ENCODE data around the gene SEPTIN12.

SEPTIN12 gene

GRCh38 chr16:4746991-4747574, 41.1 kb downstream of the SEPTIN12 start:
- H3K27ac ChIP-seq (ENCODE audit: low read length): peak overlapping the region; percentile 75; the same call in 1 of the 2 replicates
- H3K4me1 ChIP-seq (ENCODE audit: low read length): peaks cover 16% of the 10 kb centered on the region
- TF ChIP-seq EZH2 (optimal IDR thresholded peaks at IDR 0.05; ENCODE audit: low read depth, low read length) (no peak), CTCF (IDR thresholded peaks at IDR 0.05; ENCODE audit: low read length) (no peak), EZH2phosphoT487 (IDR thresholded peaks at IDR 0.05; ENCODE audit: low read length) (no peak)
- peak overlapping the region; percentile 67 for H2AFZ ChIP-seq (ENCODE audit: low read length)
- no peaks in the 10 kb centered on the region for H3K9me3 ChIP-seq (replicated peaks; ENCODE audit: insufficient read depth, low read length)
- no peak for DNase-seq
- no peak overlapping the region for H3K4me3 ChIP-seq (ENCODE audit: low read length)
- H3K27me3 ChIP-seq (replicated peaks; ENCODE audit: insufficient read depth, low read length): no peaks in the 10 kb centered on the region
- no peaks in the 10 kb centered on the region for H4K20me1 ChIP-seq (ENCODE audit: insufficient read depth, low read length)
- H3K36me3 ChIP-seq (replicated peaks; ENCODE audit: insufficient read depth, low read length): no peaks in the 10 kb centered on the region
- no peaks in the 10 kb centered on the region for H3K79me2 ChIP-seq (ENCODE audit: low read length)
- H3F3A ChIP-seq (ENCODE audit: insufficient read depth, low read length): peaks cover 15% of the 10 kb centered on the region; the same call in 1 of the 2 replicates
- peak overlapping the region; percentile 95; the same call in 1 of the 2 replicates for H3K4me2 ChIP-seq (ENCODE audit: low read depth, low read length)
- H3K9me2 ChIP-seq (replicated peaks; ENCODE audit: insufficient read depth, low read length): no peaks in the 10 kb centered on the region
- peak overlapping the region; percentile 55; the same call in 1 of the 2 replicates for H3K9ac ChIP-seq (ENCODE audit: low read length)

GRCh38 chr16:4746215-4746614, 41.9 kb downstream of the SEPTIN12 start:
- no peaks in the 10 kb centered on the region for H3K27me3 ChIP-seq (replicated peaks; ENCODE audit: insufficient read depth, low read length)
- H3K9me2 ChIP-seq (replicated peaks; ENCODE audit: insufficient read depth, low read length): no peaks in the 10 kb centered on the region
- peaks cover 16% of the 10 kb centered on the region for H3K4me1 ChIP-seq (ENCODE audit: low read length)
- H3K4me2 ChIP-seq (ENCODE audit: low read depth, low read length): no peak overlapping the region
- no peak overlapping the region for H3K4me3 ChIP-seq (ENCODE audit: low read length)
- H2AFZ ChIP-seq (ENCODE audit: low read length): no peak overlapping the region
- no peaks in the 10 kb centered on the region for H3K79me2 ChIP-seq (ENCODE audit: low read length)
- no peak for DNase-seq
- H3F3A ChIP-seq (ENCODE audit: insufficient read depth, low read length): peaks cover 15% of the 10 kb centered on the region; the same call in 1 of the 2 replicates
- no peak overlapping the region for H3K9ac ChIP-seq (ENCODE audit: low read length)
- H3K36me3 ChIP-seq (replicated peaks; ENCODE audit: insufficient read depth, low read length): no peaks in the 10 kb centered on the region
- TF ChIP-seq EZH2 (optimal IDR thresholded peaks at IDR 0.05; ENCODE audit: low read depth, low read length) (no peak), EZH2phosphoT487 (IDR thresholded peaks at IDR 0.05; ENCODE audit: low read length) (no peak), CTCF (IDR thresholded peaks at IDR 0.05; ENCODE audit: low read length) (no peak)
- H4K20me1 ChIP-seq (ENCODE audit: insufficient read depth, low read length): no peaks in the 10 kb centered on the region
- no peak overlapping the region for H3K27ac ChIP-seq (ENCODE audit: low read length)
- H3K9me3 ChIP-seq (replicated peaks; ENCODE audit: insufficient read depth, low read length): no peaks in the 10 kb centered on the region

GRCh38 chr16:4745274-4745569, 42.9 kb downstream of the SEPTIN12 start:
- TF ChIP-seq EZH2phosphoT487 (IDR thresholded peaks at IDR 0.05; ENCODE audit: low read length) (no peak), CTCF (IDR thresholded peaks at IDR 0.05; ENCODE audit: low read length) (no peak)
- Histone ChIP-seq H3K9ac (ENCODE audit: low read length) (no peak overlapping the region), H3K4me1 (ENCODE audit: low read length) (peaks cover 16% of the 10 kb centered on the region), H3K4me2 (ENCODE audit: low read depth, low read length) (no peak overlapping the region), H3K27me3 (replicated peaks; ENCODE audit: insufficient read depth, low read length) (no peaks in the 10 kb centered on the region), H2AFZ (ENCODE audit: low read length) (no peak overlapping the region), H3K36me3 (replicated peaks; ENCODE audit: insufficient read depth, low read length) (no peaks in the 10 kb centered on the region), H3K9me3 (replicated peaks; ENCODE audit: insufficient read depth, low read length) (no peaks in the 10 kb centered on the region), H3K27ac (ENCODE audit: low read length) (no peak overlapping the region), H3K9me2 (replicated peaks; ENCODE audit: insufficient read depth, low read length) (no peaks in the 10 kb centered on the region), H3K4me3 (ENCODE audit: low read length) (no peak overlapping the region), H3K79me2 (ENCODE audit: low read length) (no peaks in the 10 kb centered on the region), H4K20me1 (ENCODE audit: insufficient read depth, low read length) (no peaks in the 10 kb centered on the region), H3F3A (ENCODE audit: insufficient read depth, low read length) (peaks cover 15% of the 10 kb centered on the region; the same call in 1 of the 2 replicates)
- DNase-seq: no peak

Measured in MM.1S (cell line).